IgD-negative memory B cell (primary cell): ENCODE data around the gene PDE9A. TPM values are rescaled to one million over a fixed set of nuclear protein-coding genes. Genes with fewer than 3 reads are reported as not detected.
"Not testable (repeated sequence)": the region's sequence is repeated elsewhere in the genome, so short reads cannot be mapped to it uniquely, and the experiment has no call there.

Source experiments
- H3K27ac Mint-ChIP-seq, 3 donors: one replicate each; pipeline ENCODE4 v1.8.0; 2020 to 2022; ENCODE audit warnings: mild to moderate bottlenecking in 3 of 3, mixed read lengths in 3 of 3, moderate library complexity in 1 of 3
- H3K27me3 Mint-ChIP-seq: one replicate; pipeline ENCODE4 v1.8.0; 2021; ENCODE audit warnings: mixed read lengths
- H3K36me3 Mint-ChIP-seq: one replicate; pipeline ENCODE4 v1.8.0; 2020; ENCODE audit warnings: mild to moderate bottlenecking, mixed read lengths
- H3K4me1 Mint-ChIP-seq, 3 donors: one replicate each; pipeline ENCODE4 v1.8.0; 2020 to 2022; ENCODE audit warnings: mixed read lengths in 3 of 3, mild to moderate bottlenecking in 1 of 3
- H3K4me3 Mint-ChIP-seq, 4 donors: one replicate each; pipeline ENCODE4 v1.8.0; 2020 to 2022; ENCODE audit warnings: mild to moderate bottlenecking in 4 of 4, mixed read lengths in 4 of 4, moderate library complexity in 3 of 4
- H3K9me3 Mint-ChIP-seq, 3 donors: one replicate each; pipeline ENCODE4 v1.8.0; 2020 to 2021; ENCODE audit warnings: mixed read lengths in 3 of 3, mild to moderate bottlenecking in 1 of 3
- polyA plus RNA-seq: library from polyadenylated mRNA; unstranded; fragments of 300-500 nt; fragmentation: Illumina TruSeq; gene quantifications from one replicate; pipeline ENCODE4 v1.2.3, GENCODE V29; 2021

The PDE9A gene
- polyA plus RNA-seq, 1 donor from 2014 or later: not detected

DNA sequence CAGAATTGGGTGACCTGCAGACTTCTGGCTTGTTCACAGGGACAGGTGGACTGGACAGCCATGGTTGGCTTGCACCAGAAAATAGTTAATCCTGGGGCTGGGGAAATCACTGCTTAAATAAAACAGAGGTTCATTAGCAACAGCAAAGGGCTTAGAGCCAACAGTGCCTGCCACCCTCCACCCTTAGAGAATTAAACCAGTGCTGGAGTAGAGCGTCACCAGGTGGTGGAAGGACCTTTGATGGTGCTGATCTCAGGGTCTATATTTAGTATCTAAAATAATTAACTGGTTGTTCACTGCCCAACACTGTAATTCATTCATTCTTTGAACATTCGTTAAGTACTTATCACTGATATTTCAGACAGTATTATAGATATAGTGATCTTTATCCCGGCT, 34.7 kb upstream of the PDE9A start:
- H3K9me3 Mint-ChIP-seq: no peaks in the 10 kb centered on the region
- peaks cover 21% of the 10 kb centered on the region for H3K27me3 Mint-ChIP-seq
- no peaks in the 10 kb centered on the region for H3K4me1 Mint-ChIP-seq
- no peak overlapping the region for H3K4me3 Mint-ChIP-seq
- no peak overlapping the region for H3K27ac Mint-ChIP-seq
- H3K36me3 Mint-ChIP-seq: no peaks in the 10 kb centered on the region

DNA sequence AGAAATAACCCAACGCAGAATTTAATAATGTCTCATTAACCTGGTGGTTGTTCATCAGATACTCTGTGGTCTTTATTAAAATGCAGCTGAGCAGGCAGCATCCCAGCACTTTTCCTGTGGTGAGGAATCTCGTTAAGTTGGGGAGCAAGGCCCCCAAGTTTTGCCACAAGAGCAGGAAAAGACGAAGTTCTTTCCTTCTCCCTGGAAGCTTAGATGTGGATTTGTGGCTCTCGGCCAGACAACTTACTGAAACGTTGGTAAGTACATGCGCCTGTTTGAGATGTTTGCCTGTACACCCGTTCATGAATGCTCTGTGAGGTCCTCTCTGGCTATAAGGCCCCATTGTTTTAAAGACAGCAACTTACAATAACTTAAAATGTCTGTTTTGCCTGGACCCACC, 34.3 kb upstream of the PDE9A start:
- H3K9me3 Mint-ChIP-seq: no peaks in the 10 kb centered on the region
- no peaks in the 10 kb centered on the region for H3K36me3 Mint-ChIP-seq
- H3K27me3 Mint-ChIP-seq: peaks cover 23% of the 10 kb centered on the region
- H3K27ac Mint-ChIP-seq: no peak overlapping the region
- H3K4me3 Mint-ChIP-seq: no peak overlapping the region
- H3K4me1 Mint-ChIP-seq: no peaks in the 10 kb centered on the region

- Mint-ChIP-seq H3K9me3 (no peaks in the 10 kb centered on the region), H3K27ac (no peak overlapping the region), H3K36me3 (no peaks in the 10 kb centered on the region), H3K4me3 (no peak overlapping the region), H3K27me3 (peaks cover 25% of the 10 kb centered on the region), H3K4me1 (peaks cover 0 to 2% (median 0%) of the 10 kb centered on the region in 3 donors)
Measured at GRCh38 chr21:42619841-42620240, 33.6 kb upstream of the PDE9A start.

DNA sequence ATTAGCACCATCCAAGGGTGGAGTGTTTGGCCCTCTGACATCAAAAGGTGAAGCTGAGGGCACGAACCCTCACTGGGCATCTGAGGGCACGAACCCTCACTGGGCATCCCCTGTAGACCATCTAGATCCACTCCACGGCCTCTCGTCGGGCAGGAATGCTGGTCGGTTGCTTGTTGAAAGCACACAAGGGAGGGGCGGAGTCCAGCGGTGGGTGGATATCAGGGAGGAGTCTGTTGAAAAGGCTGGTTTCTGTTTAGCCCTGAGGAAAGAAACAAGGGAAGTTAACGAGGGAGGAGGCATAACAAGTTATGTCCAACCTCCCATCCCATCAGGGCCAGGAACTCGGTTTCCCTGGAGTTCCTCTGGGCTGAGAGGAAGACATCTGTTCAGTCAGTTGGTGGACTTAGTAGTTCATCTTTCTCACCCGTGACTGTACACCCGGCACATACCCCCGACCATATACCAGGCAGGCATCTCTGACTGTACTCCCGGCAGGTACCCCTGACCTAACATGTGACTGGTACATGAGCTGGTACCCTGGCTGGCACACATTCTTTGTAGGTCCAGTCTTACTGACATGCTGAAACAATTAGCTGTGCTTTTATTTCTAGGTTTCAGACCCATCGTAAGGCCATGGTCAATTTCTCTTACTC, 32.1 kb upstream of the PDE9A start:
- no peak overlapping the region for H3K4me3 Mint-ChIP-seq
- H3K36me3 Mint-ChIP-seq: no peaks in the 10 kb centered on the region
- H3K27ac Mint-ChIP-seq: no peak overlapping the region
- H3K9me3 Mint-ChIP-seq: no peaks in the 10 kb centered on the region
- H3K27me3 Mint-ChIP-seq: peaks cover 29% of the 10 kb centered on the region
- peaks cover 0 to 2% (median 0%) of the 10 kb centered on the region in 3 donors for H3K4me1 Mint-ChIP-seq

DNA sequence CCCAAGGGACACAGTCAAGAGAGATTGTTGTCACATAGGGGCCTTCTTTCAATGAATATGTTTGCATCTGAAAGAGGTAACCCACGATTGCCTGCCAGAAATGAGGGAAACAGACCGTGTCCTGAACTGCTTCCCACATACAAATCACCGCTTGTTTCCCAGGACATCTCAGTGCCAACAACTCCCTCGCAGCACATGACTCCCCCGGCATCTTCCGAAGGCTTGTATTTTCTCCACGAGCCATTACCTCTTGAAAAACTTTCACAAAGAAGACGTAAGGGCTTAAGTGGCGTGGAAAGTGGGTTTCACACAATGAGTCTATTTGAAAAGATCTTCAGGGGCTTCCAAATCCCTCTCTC, 31.6 kb upstream of the PDE9A start:
- Mint-ChIP-seq H3K4me1 (peaks cover 0 to 2% (median 0%) of the 10 kb centered on the region in 3 donors), H3K27me3 (peaks cover 29% of the 10 kb centered on the region), H3K36me3 (no peaks in the 10 kb centered on the region), H3K9me3 (no peaks in the 10 kb centered on the region), H3K4me3 (no peak overlapping the region), H3K27ac (no peak overlapping the region)

DNA sequence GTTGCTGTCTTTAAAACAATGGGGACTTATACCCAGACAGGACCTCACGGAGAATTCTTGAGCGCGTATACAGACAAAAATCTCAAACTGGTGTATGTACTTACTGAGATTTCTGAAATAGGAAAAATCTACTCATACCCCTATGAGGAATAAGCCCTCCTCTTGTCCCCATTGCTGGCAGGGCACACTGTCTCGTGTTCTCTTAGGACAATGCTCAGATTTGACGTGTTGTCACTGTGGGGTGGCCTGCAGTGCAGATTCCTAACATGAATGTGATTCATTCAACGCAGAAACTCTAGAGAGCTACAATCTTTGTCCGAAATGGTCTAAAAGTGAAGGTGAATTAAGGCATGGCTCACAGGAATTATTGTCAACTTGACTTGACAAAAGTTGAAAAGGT, 31.1 kb upstream of the PDE9A start:
- Mint-ChIP-seq H3K4me1 (peaks cover 0 to 2% (median 0%) of the 10 kb centered on the region in 3 donors), H3K27ac (no peak overlapping the region), H3K27me3 (peaks cover 29% of the 10 kb centered on the region), H3K9me3 (no peaks in the 10 kb centered on the region), H3K4me3 (no peak overlapping the region), H3K36me3 (no peaks in the 10 kb centered on the region)

GRCh38 chr21:42623694-42624093, 29.7 kb upstream of the PDE9A start:
- Mint-ChIP-seq H3K4me1 (peaks cover 0 to 2% (median 0%) of the 10 kb centered on the region in 3 donors), H3K4me3 (no peak overlapping the region)

GRCh38 chr21:42624095-42624790, 29.2 kb upstream of the PDE9A start:
- H3K27ac Mint-ChIP-seq: no peak overlapping the region
- H3K4me1 Mint-ChIP-seq: peaks cover 0 to 2% (median 0%) of the 10 kb centered on the region in 3 donors
- H3K36me3 Mint-ChIP-seq: no peaks in the 10 kb centered on the region
- H3K9me3 Mint-ChIP-seq: no peaks in the 10 kb centered on the region
- peak overlapping the region in 1 of 4 donors; percentile 21 for H3K4me3 Mint-ChIP-seq
- peaks cover 17% of the 10 kb centered on the region for H3K27me3 Mint-ChIP-seq

More at GRCh38 chr21:42623694-42624093, 29.7 kb upstream of the PDE9A start:
- Mint-ChIP-seq H3K36me3 (no peaks in the 10 kb centered on the region), H3K27ac (no peak overlapping the region), H3K27me3 (peaks cover 19% of the 10 kb centered on the region), H3K9me3 (no peaks in the 10 kb centered on the region)

GRCh38 chr21:42624936-42625335, 28.5 kb upstream of the PDE9A start:
- Mint-ChIP-seq H3K9me3 (no peaks in the 10 kb centered on the region), H3K27ac (no peak overlapping the region), H3K27me3 (peaks cover 17% of the 10 kb centered on the region), H3K4me1 (peaks cover 0 to 2% (median 0%) of the 10 kb centered on the region in 3 donors), H3K4me3 (no peak overlapping the region), H3K36me3 (no peaks in the 10 kb centered on the region)

DNA sequence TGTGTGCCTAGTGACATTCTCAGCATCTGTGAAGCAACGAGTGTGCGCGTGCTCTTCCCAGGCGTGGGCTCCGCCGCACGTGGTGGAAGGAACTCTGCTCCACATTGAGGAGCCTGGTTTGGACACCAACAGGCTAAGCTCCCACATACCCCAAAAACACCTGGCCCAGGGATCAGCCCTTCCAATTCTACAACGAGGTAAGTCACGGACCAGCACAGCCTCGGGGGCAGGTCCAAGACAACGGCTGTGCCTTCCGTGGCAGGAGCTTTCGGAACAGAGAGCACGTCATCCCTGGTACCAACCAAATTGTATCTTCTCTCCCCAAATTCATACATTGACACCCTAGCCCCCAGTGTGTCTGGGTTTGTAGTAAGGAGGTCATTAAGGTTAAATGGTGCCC, 27.2 kb upstream of the PDE9A start:
- H3K27me3 Mint-ChIP-seq: peaks cover 16% of the 10 kb centered on the region
- H3K36me3 Mint-ChIP-seq: no peaks in the 10 kb centered on the region
- peaks cover 0 to 2% (median 0%) of the 10 kb centered on the region in 3 donors for H3K4me1 Mint-ChIP-seq
- H3K4me3 Mint-ChIP-seq: no peak overlapping the region
- H3K27ac Mint-ChIP-seq: no peak overlapping the region
- H3K9me3 Mint-ChIP-seq: no peaks in the 10 kb centered on the region

DNA sequence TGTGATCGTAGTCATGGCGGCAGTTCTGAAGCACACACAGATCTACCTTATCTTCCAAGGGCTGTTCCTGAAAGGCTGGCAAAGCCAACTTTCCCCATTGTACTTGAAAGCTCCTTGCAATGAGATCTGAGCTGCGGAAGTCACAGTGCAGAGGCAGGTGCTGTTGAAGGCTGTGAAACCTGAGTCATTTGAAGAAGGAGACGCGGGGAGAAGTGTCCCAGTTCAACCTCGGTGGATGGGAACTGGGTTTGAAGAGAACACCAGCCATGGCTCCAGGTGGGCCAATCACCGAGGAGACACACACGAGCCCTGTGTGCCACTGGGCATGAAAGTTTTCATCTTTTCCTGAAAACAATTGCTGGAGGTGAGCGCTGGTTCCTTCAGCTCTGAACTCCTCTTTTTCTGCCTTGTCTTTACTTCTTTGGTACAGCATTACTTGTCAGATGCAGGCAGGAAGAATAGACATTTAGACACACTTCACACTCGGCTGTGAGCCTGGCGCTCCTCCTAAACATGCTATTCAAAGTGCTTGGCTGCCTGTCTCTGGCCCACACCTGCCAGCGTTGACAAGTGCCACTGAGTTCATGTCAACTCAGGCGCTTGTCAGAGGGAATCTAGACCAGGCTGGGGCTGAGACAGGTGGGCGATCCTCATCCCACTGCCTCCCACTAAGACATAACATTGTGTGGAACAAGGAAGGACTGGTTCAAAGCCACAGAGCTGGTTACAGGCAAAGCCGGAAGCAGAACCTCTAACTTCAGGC, 25.7 kb upstream of the PDE9A start:
- no peaks in the 10 kb centered on the region for H3K36me3 Mint-ChIP-seq
- H3K27ac Mint-ChIP-seq: peak overlapping the region in 1 of 3 donors; percentile 10
- peaks cover 0 to 2% (median 0%) of the 10 kb centered on the region in 3 donors for H3K4me1 Mint-ChIP-seq
- H3K9me3 Mint-ChIP-seq: no peaks in the 10 kb centered on the region
- peaks cover 10% of the 10 kb centered on the region for H3K27me3 Mint-ChIP-seq
- no peak overlapping the region for H3K4me3 Mint-ChIP-seq

DNA sequence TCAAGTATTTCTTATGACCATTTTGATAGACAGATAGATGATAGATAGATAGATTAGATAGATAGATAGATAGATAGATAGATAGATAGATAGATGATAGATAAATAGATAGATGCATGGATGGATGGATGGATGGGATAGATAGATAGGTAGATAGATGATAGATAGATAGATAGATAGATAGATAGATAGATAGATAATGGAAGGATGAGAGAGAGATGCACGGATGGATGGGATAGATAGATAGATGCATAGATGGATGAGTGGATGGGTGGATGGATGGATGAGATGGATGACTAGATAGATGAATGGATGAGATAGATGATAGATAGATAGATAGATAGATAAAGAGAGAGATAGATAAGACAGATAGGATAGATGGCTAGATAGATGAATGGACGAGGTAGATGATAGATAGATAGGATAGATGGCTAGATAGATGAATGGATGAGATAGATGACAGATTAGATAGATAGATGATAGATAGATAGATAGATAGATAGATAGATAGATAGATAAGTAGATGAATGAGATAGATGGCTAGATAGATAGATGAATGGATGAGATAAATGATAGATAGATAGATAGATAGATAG, 24.9 kb upstream of the PDE9A start:
- not testable (repeated sequence) for H3K27me3 Mint-ChIP-seq, H3K4me1 Mint-ChIP-seq, H3K4me3 Mint-ChIP-seq, H3K9me3 Mint-ChIP-seq, H3K27ac Mint-ChIP-seq, H3K36me3 Mint-ChIP-seq

GRCh38 chr21:42629933-42630589, 23.4 kb upstream of the PDE9A start:
- H3K9me3 Mint-ChIP-seq: no peaks in the 10 kb centered on the region
- H3K4me1 Mint-ChIP-seq: no peaks in the 10 kb centered on the region
- peaks cover 2% of the 10 kb centered on the region for H3K27me3 Mint-ChIP-seq
- H3K4me3 Mint-ChIP-seq: no peak overlapping the region
- no peak overlapping the region for H3K27ac Mint-ChIP-seq
- H3K36me3 Mint-ChIP-seq: no peaks in the 10 kb centered on the region

GRCh38 chr21:42630626-42631025, 22.8 kb upstream of the PDE9A start:
- Mint-ChIP-seq H3K4me1 (no peaks in the 10 kb centered on the region), H3K27me3 (no peaks in the 10 kb centered on the region), H3K9me3 (no peaks in the 10 kb centered on the region), H3K4me3 (no peak overlapping the region), H3K36me3 (no peaks in the 10 kb centered on the region), H3K27ac (no peak overlapping the region)

DNA sequence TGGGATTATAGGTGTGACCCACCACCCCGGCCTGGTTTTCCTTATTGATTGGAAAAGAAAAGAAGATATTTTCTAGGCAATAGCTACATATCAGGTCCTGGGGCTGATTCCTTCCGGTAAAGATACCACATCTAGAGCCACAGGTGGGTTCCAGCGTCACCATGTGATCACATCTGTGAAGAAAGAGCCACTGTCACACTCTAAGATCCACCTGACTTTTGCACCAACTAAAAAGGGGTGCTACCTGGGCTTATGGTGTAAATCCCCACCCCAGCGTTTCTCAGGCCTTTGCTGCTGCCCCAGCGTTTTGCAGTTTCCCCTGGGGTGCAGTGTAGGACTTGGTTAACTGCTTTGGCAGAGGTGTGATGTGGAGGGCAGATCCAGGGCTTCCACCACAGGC, 22.3 kb upstream of the PDE9A start:
- Mint-ChIP-seq H3K9me3 (no peaks in the 10 kb centered on the region), H3K27me3 (no peaks in the 10 kb centered on the region), H3K4me3 (no peak overlapping the region), H3K27ac (no peak overlapping the region), H3K4me1 (no peaks in the 10 kb centered on the region), H3K36me3 (no peaks in the 10 kb centered on the region)
